ENCODE results near the gene NPIPB6. TPM values are rescaled to one million over a fixed set of nuclear protein-coding genes. Genes with fewer than 3 reads are reported as not detected.

The NPIPB6 gene
- total and polyA plus RNA-seq, 9 donors = 0.57 to 6.7 (median 2.8) TPM

DNA sequence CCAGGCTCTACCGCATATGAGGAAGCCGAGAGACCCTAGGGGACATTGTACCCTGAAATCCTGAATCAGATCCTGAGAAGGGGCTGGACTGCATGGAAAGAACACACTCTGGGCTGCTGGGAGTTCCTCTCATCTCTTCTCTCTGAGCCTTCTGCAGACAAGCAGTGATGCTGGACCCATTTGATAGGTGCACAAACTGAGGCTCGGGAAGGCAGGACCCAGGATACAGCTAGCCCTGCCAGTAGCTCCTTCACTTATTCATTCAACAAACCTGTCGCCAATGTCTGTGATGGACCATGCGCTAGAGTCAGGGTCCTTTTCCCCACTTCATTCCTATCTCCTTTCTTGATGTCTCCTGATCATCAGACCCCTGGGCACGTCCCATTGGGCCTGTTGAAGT lies 69.1 kb downstream of the NPIPB6 start:
- peaks cover 7% of the 10 kb centered on the region for H3K4me1 ChIP-seq (ENCODE audit: insufficient read depth)
- 83 to 89% (median 87%) methylated on average over 6 of the region's 6 CpGs for WGBS, 3 donors
- TF ChIP-seq, protein P1, sequence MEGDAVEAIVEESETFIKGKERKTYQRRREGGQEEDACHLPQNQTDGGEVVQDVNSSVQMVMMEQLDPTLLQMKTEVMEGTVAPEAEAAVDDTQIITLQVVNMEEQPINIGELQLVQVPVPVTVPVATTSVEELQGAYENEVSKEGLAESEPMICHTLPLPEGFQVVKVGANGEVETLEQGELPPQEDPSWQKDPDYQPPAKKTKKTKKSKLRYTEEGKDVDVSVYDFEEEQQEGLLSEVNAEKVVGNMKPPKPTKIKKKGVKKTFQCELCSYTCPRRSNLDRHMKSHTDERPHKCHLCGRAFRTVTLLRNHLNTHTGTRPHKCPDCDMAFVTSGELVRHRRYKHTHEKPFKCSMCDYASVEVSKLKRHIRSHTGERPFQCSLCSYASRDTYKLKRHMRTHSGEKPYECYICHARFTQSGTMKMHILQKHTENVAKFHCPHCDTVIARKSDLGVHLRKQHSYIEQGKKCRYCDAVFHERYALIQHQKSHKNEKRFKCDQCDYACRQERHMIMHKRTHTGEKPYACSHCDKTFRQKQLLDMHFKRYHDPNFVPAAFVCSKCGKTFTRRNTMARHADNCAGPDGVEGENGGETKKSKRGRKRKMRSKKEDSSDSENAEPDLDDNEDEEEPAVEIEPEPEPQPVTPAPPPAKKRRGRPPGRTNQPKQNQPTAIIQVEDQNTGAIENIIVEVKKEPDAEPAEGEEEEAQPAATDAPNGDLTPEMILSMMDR (IDR thresholded peaks at IDR 0.05) = no peak
- no peak for TF ChIP-seq POLR2A (IDR thresholded peaks at IDR 0.05)
- no peak for TF ChIP-seq EP300 (IDR thresholded peaks at IDR 0.05)
- intact Hi-C loops (cut with DNase I) = no loop called here
- H3K36me3 ChIP-seq = no peaks in the 10 kb centered on the region
- no peaks in the 10 kb centered on the region for H3K9me3 ChIP-seq
- no peak overlapping the region for H3K27ac ChIP-seq
- no peaks in the 10 kb centered on the region for H3K27me3 ChIP-seq
- no peak for DNase-seq
- H3K4me3 ChIP-seq = no peak overlapping the region

DNA sequence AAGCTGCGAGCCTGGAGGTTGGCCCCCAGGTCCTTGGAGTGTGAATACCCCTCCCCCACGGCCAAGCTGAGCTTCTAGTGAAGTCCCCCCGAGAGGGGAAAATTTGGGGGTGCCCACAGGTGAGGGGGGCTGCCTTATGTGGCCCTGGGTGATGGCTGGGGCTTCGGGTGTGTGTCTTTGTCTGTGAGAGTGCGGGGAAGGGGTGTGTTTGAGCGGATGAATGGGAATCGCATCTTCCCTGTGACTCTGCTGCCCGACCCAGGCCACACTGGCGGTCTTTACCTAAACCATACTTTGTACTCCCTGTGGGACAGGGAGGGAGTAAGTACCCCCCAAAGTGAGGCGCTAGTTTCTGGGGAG lies 69.7 kb downstream of the NPIPB6 start:
- H3K4me3 ChIP-seq = no peak overlapping the region
- 18 to 30% (median 26%) methylated on average over 10 of the region's 10 CpGs for WGBS, 3 donors
- H3K9me3 ChIP-seq = no peaks in the 10 kb centered on the region
- no peak for TF ChIP-seq EP300 (IDR thresholded peaks at IDR 0.05)
- no peaks in the 10 kb centered on the region for H3K27me3 ChIP-seq
- intact Hi-C loops (cut with DNase I) = no loop called here
- H3K27ac ChIP-seq = no peak overlapping the region
- H3K36me3 ChIP-seq = no peaks in the 10 kb centered on the region
- no peak for DNase-seq
- peaks cover 7% of the 10 kb centered on the region for H3K4me1 ChIP-seq (ENCODE audit: insufficient read depth)

DNA sequence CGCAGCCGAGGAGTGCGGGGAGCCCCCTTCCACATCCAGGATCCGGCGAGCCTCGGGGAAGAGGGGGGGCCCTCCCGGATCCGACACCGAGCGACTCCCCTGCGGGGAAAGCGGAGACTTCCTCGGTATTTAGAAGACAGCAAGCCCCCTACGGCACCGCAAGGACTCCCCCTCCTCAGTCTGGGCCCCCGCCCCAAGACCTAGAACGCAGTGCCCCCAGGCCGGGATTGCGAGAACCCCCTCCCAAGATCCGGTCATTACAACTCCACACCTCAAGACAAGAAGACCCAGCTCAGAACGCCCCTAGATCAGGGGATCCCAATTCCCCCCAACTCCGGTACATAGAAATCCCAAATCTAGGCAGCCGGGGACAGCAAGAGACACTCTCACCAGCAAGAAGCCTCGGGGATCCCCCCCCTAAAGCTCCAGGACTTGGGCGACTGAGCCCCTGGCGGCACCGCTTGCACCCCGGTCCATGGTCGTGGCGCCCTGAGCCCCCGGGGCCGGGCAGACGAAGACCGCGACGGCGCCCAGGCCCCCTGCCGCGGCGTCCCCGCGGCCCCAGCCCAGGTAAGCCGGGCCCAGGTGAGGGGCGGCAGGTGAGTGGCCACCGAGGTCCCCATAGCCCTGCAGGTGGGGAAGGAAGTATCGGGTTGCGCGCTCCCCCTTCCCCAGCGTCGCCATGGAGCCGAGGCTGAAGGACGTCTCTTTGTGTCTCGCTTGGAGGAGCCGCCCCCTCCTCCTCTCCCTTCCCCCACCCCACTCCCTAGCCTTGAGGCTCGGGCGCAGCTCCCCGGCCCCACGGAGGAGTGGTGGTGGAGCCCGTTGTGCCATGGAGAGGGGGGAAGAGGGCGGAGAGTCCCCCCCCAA lies 70.3 kb downstream of the NPIPB6 start:
- DNase-seq = peak in 3 of 5 donors; percentile 36 to 43 (median 40)
- Histone ChIP-seq H3K36me3 (no peaks in the 10 kb centered on the region), H3K27me3 (no peaks in the 10 kb centered on the region), H3K9me3 (no peaks in the 10 kb centered on the region), H3K4me1 (ENCODE audit: insufficient read depth) (peaks cover 7% of the 10 kb centered on the region), H3K4me3 (peak overlapping the region; percentile 45), H3K27ac (peak overlapping the region in 1 of 2 donors; percentile 44)
- intact Hi-C loops (cut with DNase I) = no loop called here
- WGBS, 3 donors = 0 to 1% (median 1%) methylated on average over 44 to 60 of the region's 60 CpGs
- TF ChIP-seq POLR2A (IDR thresholded peaks at IDR 0.05) (no peak), EP300 (IDR thresholded peaks at IDR 0.05) (no peak)
- TF ChIP-seq, protein P1 (IDR thresholded peaks at IDR 0.05) = no peak

Small RNA genes lying within 50 kb of the gene (microRNA-seq; reads per million reads assigned to microRNA genes)
- gene MIR6862-1 = 0 reads per million in 3 donors

Small RNA genes lying within 50 kb of the gene (small RNA-seq; reads per million reads assigned to genes)
- not detected for gene AC138904.2
- gene MIR6862-1 = not detected

Other genes starting within 250 kb of the NPIPB6 start
- 10 to 100 TPM; 35.8 to 98.2 (median 65.0) TPM for gene XPO6, start 151.5 kb downstream of the NPIPB6 start, total RNA-seq
- 10 to 100 TPM; 30.3 to 87.0 TPM for gene XPO6, start 151.5 kb downstream of the NPIPB6 start, polyA plus RNA-seq
- gene SBK1, start 71.0 kb downstream of the NPIPB6 start, total RNA-seq = 1 to 10 TPM in 2 of 7 donors, under 1 TPM in 5; 0.37 to 1.5 (median 0.80) TPM
- gene SBK1, start 71.0 kb downstream of the NPIPB6 start, polyA plus RNA-seq = under 1 TPM; 0.32 to 0.79 TPM
- gene EIF3CL, start 40.3 kb upstream of the NPIPB6 start, total RNA-seq = 100 to 1,000 TPM in 2 of 7 donors, 10 to 100 TPM in 4, 1 to 10 TPM in 1; 6.1 to 230 (median 63.9) TPM
- gene EIF3CL, start 40.3 kb upstream of the NPIPB6 start, polyA plus RNA-seq = 10 to 100 TPM; 65.1 to 72.2 TPM
- gene NPIPB7, start 108.8 kb upstream of the NPIPB6 start, total RNA-seq = under 1 TPM in 1 of 7 donors, not detected in 6; 0.35 TPM
- gene NPIPB7, start 108.8 kb upstream of the NPIPB6 start, polyA plus RNA-seq = under 1 TPM; 0.23 to 0.29 TPM
- 10 to 100 TPM; 17.8 to 30.9 (median 22.4) TPM for gene CLN3, start 128.6 kb upstream of the NPIPB6 start, total RNA-seq
- gene CLN3, start 128.6 kb upstream of the NPIPB6 start, polyA plus RNA-seq = 10 to 100 TPM; 15.9 to 32.1 TPM
- gene APOBR, start 131.1 kb upstream of the NPIPB6 start, total RNA-seq = 1 to 10 TPM in 1 of 7 donors, under 1 TPM in 6; 0.18 to 1.4 (median 0.48) TPM
- gene APOBR, start 131.1 kb upstream of the NPIPB6 start, polyA plus RNA-seq = under 1 TPM; 0.18 to 0.65 TPM
- not detected for gene IL27, start 143.3 kb upstream of the NPIPB6 start, total RNA-seq
- gene IL27, start 143.3 kb upstream of the NPIPB6 start, polyA plus RNA-seq = not detected
- gene NUPR1, start 175.5 kb upstream of the NPIPB6 start, total RNA-seq = 100 to 1,000 TPM in 5 of 7 donors, 10 to 100 TPM in 2; 25.5 to 355 (median 129) TPM
- gene NUPR1, start 175.5 kb upstream of the NPIPB6 start, polyA plus RNA-seq = 100 to 1,000 TPM in 1 of 2 donors, 10 to 100 TPM in 1; 28.5 to 366 TPM
- 10 to 100 TPM; 30.6 to 59.8 (median 42.5) TPM for gene SGF29, start 190.4 kb upstream of the NPIPB6 start, total RNA-seq
- 10 to 100 TPM; 28.5 to 54.0 TPM for gene SGF29, start 190.4 kb upstream of the NPIPB6 start, polyA plus RNA-seq
- 1 to 10 TPM in 2 of 7 donors, under 1 TPM in 5; 0.20 to 1.6 (median 0.78) TPM for gene SULT1A2, start 233.5 kb upstream of the NPIPB6 start, total RNA-seq
- gene SULT1A2, start 233.5 kb upstream of the NPIPB6 start, polyA plus RNA-seq = 1 to 10 TPM in 1 of 2 donors, under 1 TPM in 1; 0.13 to 1.2 TPM
- 10 to 100 TPM in 5 of 7 donors, 1 to 10 TPM in 2; 5.4 to 22.3 (median 10.3) TPM for gene SULT1A1, start 246.5 kb upstream of the NPIPB6 start, total RNA-seq
- 10 to 100 TPM; 11.3 to 54.6 TPM for gene SULT1A1, start 246.5 kb upstream of the NPIPB6 start, polyA plus RNA-seq

Data from ovary (tissue), 9 donors.